HepG2 (cell line): ENCODE data around the gene C20orf144. TPM values are rescaled to one million over a fixed set of nuclear protein-coding genes. Genes with fewer than 3 reads are reported as not detected.

Experiments
- FOXA3 ChIP-seq: IDR thresholded peaks from 2 replicates; pipeline ENCODE4 v1.6.1; 2016; ENCODE audit warnings: missing genetic modification reagents, missing compliant biosample characterization
- HDAC6 ChIP-seq: fragments of 200-600 bp; sonication (generic); IDR thresholded peaks from 2 replicates; pipeline ENCODE4 v1.7.0; 2017; ENCODE audit warnings: mild to moderate bottlenecking, antibody characterized with exemption, low read length, low read depth
- ISX ChIP-seq: sonication (generic); formaldehyde crosslinking; conservative IDR thresholded peaks from 2 replicates; pipeline ENCODE4 v1.5.0; 2020; ENCODE audit warnings: missing genetic modification reagents
- KLF6 ChIP-seq: IDR thresholded peaks from 2 replicates; pipeline ENCODE4 v1.8.0; 2016; ENCODE audit warnings: missing biosample characterization, missing genetic modification reagents
- MTF2 ChIP-seq: sonication (generic); formaldehyde crosslinking; IDR thresholded peaks from 2 replicates; pipeline ENCODE4 v1.5.0; 2020; ENCODE audit warnings: missing genetic modification reagents, borderline replicate concordance
- MXD4 ChIP-seq: IDR thresholded peaks from 2 replicates; pipeline ENCODE4 v1.6.1; 2016; ENCODE audit warnings: mild to moderate bottlenecking, missing biosample characterization, missing genetic modification reagents
- MZF1 ChIP-seq: sonication (generic); formaldehyde crosslinking; IDR thresholded peaks from 2 replicates; pipeline ENCODE4 v1.8.1; 2023; ENCODE audit warnings: mild to moderate bottlenecking, missing genetic modification reagents, borderline replicate concordance
- NR3C1 ChIP-seq: sonication (generic); formaldehyde crosslinking; IDR thresholded peaks from 2 replicates; pipeline ENCODE4 v1.4.0; 2020; ENCODE audit warnings: missing genetic modification reagents
- ONECUT2 ChIP-seq: sonication (generic); formaldehyde crosslinking; IDR thresholded peaks from 2 replicates; pipeline ENCODE4 v1.4.0; 2020; ENCODE audit warnings: missing genetic modification reagents
- POLR2AphosphoS2 ChIP-seq: IDR thresholded peaks from 2 replicates; pipeline ENCODE4 v1.6.1; 2011; ENCODE audit warnings: low read depth, low read length, improper control_type of control experiment
- RELA ChIP-seq: sonication (generic); formaldehyde crosslinking; IDR thresholded peaks from 2 replicates; pipeline ENCODE4 v1.4.0; 2020; ENCODE audit warnings: missing genetic modification reagents
- REPIN1 ChIP-seq: sonication (generic); formaldehyde crosslinking; IDR thresholded peaks from 2 replicates; pipeline ENCODE4 v1.8.0; 2022; ENCODE audit warnings: missing genetic modification reagents, low read depth, mild to moderate bottlenecking, borderline replicate concordance
- SNAPC2 ChIP-seq: sonication (generic); formaldehyde crosslinking; IDR thresholded peaks from 2 replicates; pipeline ENCODE4 v1.8.1; 2022; ENCODE audit warnings: mild to moderate bottlenecking, missing genetic modification reagents
- SP1 ChIP-seq, 2 experiments: fragments of 450-650 bp in 1 of 2; sonication (generic) in 1 of 2; formaldehyde crosslinking in 1 of 2; IDR thresholded peaks; 2 replicates each; pipeline versions ENCODE4 v1.4.0 to v1.6.1; 2016 to 2020; ENCODE audit warnings: missing genetic modification reagents in 1 of 2
- SRF ChIP-seq: IDR thresholded peaks from 2 replicates; pipeline ENCODE4 v1.6.1; 2011; ENCODE audit warnings: mild to moderate bottlenecking, low read depth, low read length, moderate library complexity
- ZNF101 ChIP-seq: sonication (generic); formaldehyde crosslinking; IDR thresholded peaks from 2 replicates; pipeline ENCODE4 v1.4.0; 2020; ENCODE audit warnings: mild to moderate bottlenecking, low read depth, missing genetic modification reagents, borderline replicate concordance
- ZNF256 ChIP-seq: sonication (generic); formaldehyde crosslinking; conservative IDR thresholded peaks from 2 replicates; pipeline ENCODE4 v1.4.0; 2020; ENCODE audit warnings: missing genetic modification reagents
- ZNF296 ChIP-seq: sonication (generic); formaldehyde crosslinking; conservative IDR thresholded peaks from 2 replicates; pipeline ENCODE4 v1.5.0; 2020; ENCODE audit warnings: mild to moderate bottlenecking, missing genetic modification reagents
- ZNF317 ChIP-seq: sonication (generic); formaldehyde crosslinking; IDR thresholded peaks from 2 replicates; pipeline ENCODE4 v1.5.0; 2020; ENCODE audit warnings: mild to moderate bottlenecking, missing genetic modification reagents
- ZNF530 ChIP-seq: sonication (generic); formaldehyde crosslinking; IDR thresholded peaks from 2 replicates; pipeline ENCODE4 v1.5.0; 2020; ENCODE audit warnings: low read depth, mild to moderate bottlenecking, missing genetic modification reagents
- ZNF558 ChIP-seq: sonication (generic); formaldehyde crosslinking; IDR thresholded peaks from 2 replicates; pipeline ENCODE4 v1.9.0; 2022; ENCODE audit warnings: mild to moderate bottlenecking, missing genetic modification reagents, borderline replicate concordance
- ZNF572 ChIP-seq: sonication (generic); formaldehyde crosslinking; IDR thresholded peaks from 2 replicates; pipeline ENCODE4 v1.5.1; 2020; ENCODE audit warnings: mild to moderate bottlenecking, missing genetic modification reagents
- polyA plus RNA-seq, 8 experiments: library from polyadenylated mRNA; depleted of rRNA in 3 of 8; stranded (reverse) in 7 of 8; unstranded in 1 of 8; fragments of >200 nt; fragmentation: Illumina TruSeq in 4 of 8; extraction: Trizol in 4 of 8; gene quantifications; 2 replicates each; pipeline versions ENCODE4 v1.2.1 to v1.2.3, GENCODE V29; 2011 to 2016; ENCODE audit warnings: low read depth in 4 of 8, missing spikeins in 1 of 8, mixed read lengths in 1 of 8; ENCODE audit not compliant: insufficient read depth in 1 of 8
- total RNA-seq, 5 experiments: library from RNA; depleted of rRNA; stranded (reverse); fragments of >200 nt; fragmentation: Illumina TruSeq; extraction: Trizol; gene quantifications; 2 replicates each; pipeline ENCODE4 v1.2.3, GENCODE V29; 2016; ENCODE audit warnings: low read depth in 1 of 5
- TF ChIP-seq, protein P1 (sequence below): sonication (generic); formaldehyde crosslinking; IDR thresholded peaks from 2 replicates; pipeline ENCODE4 v1.4.0; 2020; ENCODE audit warnings: mild to moderate bottlenecking, missing genetic modification reagents, borderline replicate concordance
- TF ChIP-seq, protein P2 (sequence below): sonication (generic); formaldehyde crosslinking; conservative IDR thresholded peaks from 2 replicates; pipeline ENCODE4 v1.8.0; 2022; ENCODE audit warnings: low read depth, missing genetic modification reagents
- TF ChIP-seq, protein P3 (sequence below): sonication (generic); formaldehyde crosslinking; IDR thresholded peaks from 2 replicates; pipeline ENCODE4 v1.8.1; 2023; ENCODE audit warnings: mild to moderate bottlenecking, missing genetic modification reagents, borderline replicate concordance

C20orf144 gene
- total and polyA plus RNA-seq, 2 of the 13 experiments (the other 11 are each of a cell fraction or from before 2014, with no cell fraction given) = 0.09 to 0.16 TPM

DNA sequence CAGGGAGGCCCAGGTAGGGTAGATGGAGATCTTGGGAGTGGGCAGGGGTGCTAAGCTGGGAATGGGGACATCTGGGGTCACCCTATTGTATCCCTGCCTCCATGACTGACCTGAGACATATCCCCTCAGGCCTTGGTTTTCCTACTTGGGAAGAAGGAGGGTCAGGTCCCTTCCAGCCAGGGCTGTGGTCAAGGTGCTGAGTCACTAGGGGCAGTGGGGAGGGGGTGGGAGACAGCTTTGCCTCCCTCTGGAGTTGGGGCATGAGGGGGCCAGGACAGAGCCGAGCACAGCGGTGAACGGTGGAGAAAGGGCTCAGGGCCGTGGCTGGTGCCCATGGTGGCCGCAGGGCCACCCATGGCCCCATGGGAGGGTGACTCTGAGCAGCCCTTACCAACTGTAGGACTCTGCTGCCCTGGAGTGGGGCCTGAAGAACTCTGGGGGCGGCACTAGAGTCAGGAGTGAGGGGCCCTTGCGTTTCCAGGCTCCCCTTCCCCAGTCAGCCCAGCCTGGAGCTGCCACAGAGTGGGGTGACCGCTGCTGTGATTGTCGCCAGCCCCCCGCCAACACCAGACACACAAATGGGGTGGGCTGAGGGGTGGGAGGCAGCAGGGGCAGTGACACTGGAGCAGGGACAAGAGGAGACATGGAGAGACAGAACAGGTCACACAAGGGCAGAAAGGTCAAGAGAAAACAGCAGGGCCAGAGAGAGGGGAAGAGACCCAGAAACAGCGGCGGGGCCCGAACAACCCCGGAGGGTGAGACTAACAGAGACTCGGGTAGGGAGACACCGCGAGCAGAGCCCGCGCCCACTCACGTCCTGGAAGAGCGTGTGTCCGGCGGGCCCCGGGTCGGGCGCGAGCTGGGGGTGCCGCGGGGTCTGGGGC is 11.5 kb downstream of the C20orf144 start (continued):
- TF ChIP-seq SRF (no peak), MZF1 (CRISPR knock-in tag) (no peak), KLF6 (peak; percentile 8; the same call in 1 of the 2 replicates), REPIN1 (no peak), ZNF256 (no peak), HDAC6 (no peak), POLR2AphosphoS2 (no peak), ZNF530 (CRISPR knock-in tag) (no peak), ZNF558 (CRISPR knock-in tag) (no peak), ZNF296 (CRISPR knock-in tag) (no peak), ZNF101 (no peak), MXD4 (CRISPR knock-in tag) (no peak), NR3C1 (no peak), RELA (CRISPR knock-in tag) (no peak), MTF2 (CRISPR knock-in tag) (no peak; the same call in 1 of the 2 replicates), FOXA3 (CRISPR knock-in tag) (no peak), ZNF572 (no peak), SP1 (IDR thresholded peaks at IDR 0.05) (no peak), SP1 (CRISPR knock-in tag; IDR thresholded peaks at IDR 0.05) (no peak), SNAPC2 (CRISPR knock-in tag) (no peak), ONECUT2 (CRISPR knock-in tag) (no peak), ISX (CRISPR knock-in tag) (no peak), ZNF317 (no peak)
- TF ChIP-seq, protein P1, sequence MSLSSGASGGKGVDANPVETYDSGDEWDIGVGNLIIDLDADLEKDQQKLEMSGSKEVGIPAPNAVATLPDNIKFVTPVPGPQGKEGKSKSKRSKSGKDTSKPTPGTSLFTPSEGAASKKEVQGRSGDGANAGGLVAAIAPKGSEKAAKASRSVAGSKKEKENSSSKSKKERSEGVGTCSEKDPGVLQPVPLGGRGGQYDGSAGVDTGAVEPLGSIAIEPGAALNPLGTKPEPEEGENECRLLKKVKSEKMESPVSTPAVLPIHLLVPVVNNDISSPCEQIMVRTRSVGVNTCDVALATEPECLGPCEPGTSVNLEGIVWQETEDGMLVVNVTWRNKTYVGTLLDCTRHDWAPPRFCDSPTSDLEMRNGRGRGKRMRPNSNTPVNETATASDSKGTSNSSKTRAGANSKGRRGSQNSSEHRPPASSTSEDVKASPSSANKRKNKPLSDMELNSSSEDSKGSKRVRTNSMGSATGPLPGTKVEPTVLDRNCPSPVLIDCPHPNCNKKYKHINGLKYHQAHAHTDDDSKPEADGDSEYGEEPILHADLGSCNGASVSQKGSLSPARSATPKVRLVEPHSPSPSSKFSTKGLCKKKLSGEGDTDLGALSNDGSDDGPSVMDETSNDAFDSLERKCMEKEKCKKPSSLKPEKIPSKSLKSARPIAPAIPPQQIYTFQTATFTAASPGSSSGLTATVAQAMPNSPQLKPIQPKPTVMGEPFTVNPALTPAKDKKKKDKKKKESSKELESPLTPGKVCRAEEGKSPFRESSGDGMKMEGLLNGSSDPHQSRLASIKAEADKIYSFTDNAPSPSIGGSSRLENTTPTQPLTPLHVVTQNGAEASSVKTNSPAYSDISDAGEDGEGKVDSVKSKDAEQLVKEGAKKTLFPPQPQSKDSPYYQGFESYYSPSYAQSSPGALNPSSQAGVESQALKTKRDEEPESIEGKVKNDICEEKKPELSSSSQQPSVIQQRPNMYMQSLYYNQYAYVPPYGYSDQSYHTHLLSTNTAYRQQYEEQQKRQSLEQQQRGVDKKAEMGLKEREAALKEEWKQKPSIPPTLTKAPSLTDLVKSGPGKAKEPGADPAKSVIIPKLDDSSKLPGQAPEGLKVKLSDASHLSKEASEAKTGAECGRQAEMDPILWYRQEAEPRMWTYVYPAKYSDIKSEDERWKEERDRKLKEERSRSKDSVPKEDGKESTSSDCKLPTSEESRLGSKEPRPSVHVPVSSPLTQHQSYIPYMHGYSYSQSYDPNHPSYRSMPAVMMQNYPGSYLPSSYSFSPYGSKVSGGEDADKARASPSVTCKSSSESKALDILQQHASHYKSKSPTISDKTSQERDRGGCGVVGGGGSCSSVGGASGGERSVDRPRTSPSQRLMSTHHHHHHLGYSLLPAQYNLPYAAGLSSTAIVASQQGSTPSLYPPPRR (CRISPR knock-in tag) = no peak; the same call in 1 of the 2 replicates
- TF ChIP-seq, protein P2, sequence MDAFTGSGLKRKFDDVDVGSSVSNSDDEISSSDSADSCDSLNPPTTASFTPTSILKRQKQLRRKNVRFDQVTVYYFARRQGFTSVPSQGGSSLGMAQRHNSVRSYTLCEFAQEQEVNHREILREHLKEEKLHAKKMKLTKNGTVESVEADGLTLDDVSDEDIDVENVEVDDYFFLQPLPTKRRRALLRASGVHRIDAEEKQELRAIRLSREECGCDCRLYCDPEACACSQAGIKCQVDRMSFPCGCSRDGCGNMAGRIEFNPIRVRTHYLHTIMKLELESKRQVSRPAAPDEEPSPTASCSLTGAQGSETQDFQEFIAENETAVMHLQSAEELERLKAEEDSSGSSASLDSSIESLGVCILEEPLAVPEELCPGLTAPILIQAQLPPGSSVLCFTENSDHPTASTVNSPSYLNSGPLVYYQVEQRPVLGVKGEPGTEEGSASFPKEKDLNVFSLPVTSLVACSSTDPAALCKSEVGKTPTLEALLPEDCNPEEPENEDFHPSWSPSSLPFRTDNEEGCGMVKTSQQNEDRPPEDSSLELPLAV (CRISPR knock-in tag) = no peak
- TF ChIP-seq, protein P3, sequence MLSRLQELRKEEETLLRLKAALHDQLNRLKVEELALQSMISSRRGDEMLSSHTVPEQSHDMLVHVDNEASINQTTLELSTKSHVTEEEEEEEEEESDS = no peak
